GM12873 (cell line): Measurements from ENCODE around the gene SPCS3.

Experiments used
- TF ChIP-seq, protein P1 (sequence below): IDR thresholded peaks from 2 replicates; pipeline ENCODE4 v1.5.1; 2012; ENCODE audit warnings: low read depth, mild to moderate bottlenecking, moderate library complexity, low read length, control low read depth; ENCODE audit not compliant: insufficient read depth; ENCODE audit errors: missing control alignments

SPCS3 gene

DNA sequence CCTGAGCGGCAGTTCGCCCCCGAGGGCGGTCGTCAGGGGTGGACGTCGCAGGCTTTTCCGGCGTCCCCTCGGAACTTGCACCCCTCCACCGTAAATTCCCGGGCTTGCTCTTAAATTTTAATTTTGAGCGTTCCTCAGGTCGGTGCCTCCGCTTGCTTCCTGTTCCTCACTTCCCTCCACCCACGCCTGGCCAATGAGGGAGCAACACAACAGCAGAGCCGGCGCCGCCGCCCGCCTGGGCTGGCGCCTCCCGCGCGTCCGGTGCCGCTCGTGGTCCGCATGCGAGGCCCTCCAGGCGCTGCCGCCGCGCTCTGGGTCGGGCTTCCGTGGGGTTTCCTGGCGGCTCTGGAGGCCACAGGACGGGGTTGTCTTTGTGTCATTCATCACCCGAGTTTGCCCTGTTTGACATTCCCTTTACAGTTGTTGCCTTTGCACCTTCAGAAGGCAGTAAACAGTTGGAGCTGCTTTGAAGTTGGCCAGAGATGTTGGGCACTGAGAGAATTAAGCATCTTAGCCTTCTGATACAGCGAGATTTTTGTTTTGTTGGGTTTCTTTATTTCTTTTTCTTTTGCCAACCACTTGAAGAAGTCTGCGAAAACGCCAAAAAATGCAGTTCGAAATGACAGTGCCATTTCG lies 692 bp downstream of the SPCS3 start:
- TF ChIP-seq, protein P1, sequence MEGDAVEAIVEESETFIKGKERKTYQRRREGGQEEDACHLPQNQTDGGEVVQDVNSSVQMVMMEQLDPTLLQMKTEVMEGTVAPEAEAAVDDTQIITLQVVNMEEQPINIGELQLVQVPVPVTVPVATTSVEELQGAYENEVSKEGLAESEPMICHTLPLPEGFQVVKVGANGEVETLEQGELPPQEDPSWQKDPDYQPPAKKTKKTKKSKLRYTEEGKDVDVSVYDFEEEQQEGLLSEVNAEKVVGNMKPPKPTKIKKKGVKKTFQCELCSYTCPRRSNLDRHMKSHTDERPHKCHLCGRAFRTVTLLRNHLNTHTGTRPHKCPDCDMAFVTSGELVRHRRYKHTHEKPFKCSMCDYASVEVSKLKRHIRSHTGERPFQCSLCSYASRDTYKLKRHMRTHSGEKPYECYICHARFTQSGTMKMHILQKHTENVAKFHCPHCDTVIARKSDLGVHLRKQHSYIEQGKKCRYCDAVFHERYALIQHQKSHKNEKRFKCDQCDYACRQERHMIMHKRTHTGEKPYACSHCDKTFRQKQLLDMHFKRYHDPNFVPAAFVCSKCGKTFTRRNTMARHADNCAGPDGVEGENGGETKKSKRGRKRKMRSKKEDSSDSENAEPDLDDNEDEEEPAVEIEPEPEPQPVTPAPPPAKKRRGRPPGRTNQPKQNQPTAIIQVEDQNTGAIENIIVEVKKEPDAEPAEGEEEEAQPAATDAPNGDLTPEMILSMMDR, result no peak

DNA sequence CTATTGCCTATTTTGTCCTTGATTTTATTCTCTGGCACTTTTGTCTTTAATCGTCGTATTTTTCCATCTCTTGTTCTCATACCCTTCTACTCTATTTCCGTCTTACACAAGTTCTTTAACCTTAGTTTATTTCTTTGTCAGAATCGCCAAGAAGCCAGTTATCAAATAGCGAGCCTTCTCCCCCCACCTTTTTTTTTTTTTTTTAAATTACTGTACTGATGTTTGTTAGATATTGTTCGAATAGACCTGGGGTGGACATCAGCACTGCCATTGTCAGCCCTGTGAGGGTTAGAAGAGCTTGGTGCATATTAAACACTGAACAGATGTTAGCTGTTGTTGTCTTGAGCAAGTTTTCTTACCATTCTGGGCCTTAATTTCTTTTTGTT lies 1.2 kb downstream of the SPCS3 start:
- TF ChIP-seq, protein P1, result no peak

DNA sequence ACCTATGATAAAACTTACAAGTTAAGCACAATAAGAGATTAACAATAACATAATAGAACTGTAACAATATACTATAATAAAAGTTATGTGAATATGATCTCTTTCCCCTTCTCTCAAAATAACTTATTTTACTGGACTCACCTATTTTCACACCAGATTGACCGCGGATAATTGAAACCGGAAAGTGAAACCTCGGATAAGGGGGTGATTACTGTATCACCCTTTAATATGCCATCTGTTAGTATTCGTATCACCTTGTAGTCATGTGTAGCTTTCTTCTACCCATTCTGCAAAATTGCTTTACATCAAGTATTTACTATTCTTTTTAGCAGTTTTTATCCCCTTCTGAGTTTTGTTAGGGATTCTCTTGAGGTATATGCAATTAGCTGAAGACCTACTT lies 1.8 kb downstream of the SPCS3 start:
- TF ChIP-seq, protein P1, result no peak

DNA sequence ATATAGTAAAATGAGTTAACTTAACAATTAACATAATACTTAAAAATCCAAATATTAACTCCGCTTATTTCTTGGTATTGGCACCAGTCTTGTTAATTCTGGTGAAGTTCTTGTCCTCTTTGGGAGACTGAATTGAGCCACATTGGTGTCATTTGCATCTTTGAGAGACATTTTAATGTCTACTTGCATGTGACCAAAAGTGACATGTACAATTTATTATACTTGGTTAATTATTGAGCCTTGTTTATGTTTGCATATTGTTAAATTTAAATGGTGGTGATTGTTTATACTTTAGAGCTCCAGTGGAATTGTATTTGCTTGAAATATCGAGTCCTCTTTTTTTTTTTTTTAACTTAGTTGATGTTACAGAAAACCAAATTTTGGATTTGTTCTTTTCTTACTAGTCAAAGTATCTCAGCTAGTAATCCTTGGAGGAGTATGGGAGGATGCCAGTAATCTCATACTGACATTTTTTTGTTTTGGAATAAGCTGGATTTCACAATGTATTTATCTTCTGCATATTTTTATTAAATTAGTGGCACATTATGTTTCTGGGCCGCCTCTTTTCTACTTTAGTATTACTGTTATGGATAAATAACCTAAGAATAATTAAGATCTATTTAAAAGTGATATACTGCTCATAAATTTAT lies 3.9 kb downstream of the SPCS3 start:
- TF ChIP-seq, protein P1, result no peak

DNA sequence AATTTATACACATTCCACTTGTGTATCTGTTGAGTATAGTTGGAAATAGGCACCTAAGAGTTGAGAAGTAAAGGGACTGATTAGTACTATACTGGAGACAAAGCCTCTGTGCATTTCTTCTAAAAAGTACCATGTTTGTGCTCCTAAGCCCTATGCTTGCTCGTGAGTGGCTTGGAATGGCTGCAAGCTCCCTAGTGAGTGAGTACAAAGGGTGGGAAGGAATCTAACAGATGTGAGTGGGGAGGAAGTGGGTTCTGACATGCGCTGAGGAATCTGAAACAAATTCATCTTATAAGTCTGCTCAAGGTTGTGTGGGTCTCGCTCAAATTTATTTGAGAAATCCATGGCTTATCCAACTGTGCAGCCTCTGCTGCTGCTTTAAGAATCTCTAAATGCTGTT lies 13.3 kb downstream of the SPCS3 start:
- TF ChIP-seq, protein P1, result no peak

DNA sequence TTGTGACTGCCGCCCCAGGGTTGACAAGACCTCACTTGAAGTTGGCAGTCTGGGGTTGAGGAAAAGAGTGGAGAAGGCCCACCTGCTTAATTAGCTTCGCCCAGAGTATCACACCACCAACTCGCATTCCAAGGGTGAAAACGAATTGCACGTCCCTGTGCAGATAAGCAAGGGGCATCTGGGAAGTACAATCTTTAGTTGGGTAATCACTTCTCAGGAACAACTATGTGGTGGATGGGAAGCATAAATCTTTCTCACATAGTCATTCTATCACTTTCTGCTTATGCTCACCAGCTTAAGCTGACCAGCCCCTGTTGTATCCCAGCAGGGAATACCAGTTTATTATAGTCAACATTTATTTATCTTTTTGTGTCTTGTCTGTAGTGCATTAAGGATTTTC lies 14.3 kb downstream of the SPCS3 start:
- TF ChIP-seq, protein P1, result no peak

DNA sequence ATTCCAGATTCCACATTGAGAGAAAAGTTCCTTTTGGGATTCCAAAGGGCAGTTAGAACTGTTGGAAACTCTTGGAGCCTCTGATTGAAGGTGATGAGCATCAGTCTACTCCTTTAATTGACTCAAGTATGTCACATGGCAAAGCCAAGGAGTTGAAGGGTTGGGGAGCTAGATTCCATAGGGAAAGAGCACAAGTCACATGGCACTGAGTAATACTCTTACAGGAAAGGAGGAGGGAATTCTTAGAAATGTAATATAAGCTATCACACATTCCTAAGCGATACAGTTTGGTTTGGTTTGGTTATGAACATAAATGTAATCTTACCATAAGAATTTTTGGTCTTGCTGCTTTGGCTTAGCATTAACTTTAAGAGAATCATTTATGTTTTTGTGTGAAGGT lies 15.7 kb downstream of the SPCS3 start:
- TF ChIP-seq, protein P1, result no peak
